PC-3 (cell line): ENCODE results near the gene TMEM79.

Experiments used
- CTCF ChIP-seq: fragments of 300-600 bp; sonication (generic); conservative IDR thresholded peaks from 2 replicates; pipeline ENCODE4 v1.5.1; 2017; ENCODE audit warnings: antibody characterized with exemption, low read depth, mild to moderate bottlenecking, low read length
- EZH2phosphoT487 ChIP-seq: fragments of 300-600 bp; sonication (generic); IDR thresholded peaks from 2 replicates; pipeline ENCODE4 v1.6.1; 2018; ENCODE audit warnings: mild to moderate bottlenecking, antibody characterized with exemption, low read length, borderline replicate concordance

- TF ChIP-seq CTCF, result no peak
- TF ChIP-seq EZH2phosphoT487, result no peak
These were observed 7.3 kb downstream of the TMEM79 start for GRCh38 chr1:156291226-156292061.
